ENCODE results near the gene CNTNAP5. TPM values are rescaled to one million over a fixed set of nuclear protein-coding genes. Genes with fewer than 3 reads are reported as not detected.

The CNTNAP5 gene
- total RNA-seq, 1 donor from 2014 or later, result not detected

DNA sequence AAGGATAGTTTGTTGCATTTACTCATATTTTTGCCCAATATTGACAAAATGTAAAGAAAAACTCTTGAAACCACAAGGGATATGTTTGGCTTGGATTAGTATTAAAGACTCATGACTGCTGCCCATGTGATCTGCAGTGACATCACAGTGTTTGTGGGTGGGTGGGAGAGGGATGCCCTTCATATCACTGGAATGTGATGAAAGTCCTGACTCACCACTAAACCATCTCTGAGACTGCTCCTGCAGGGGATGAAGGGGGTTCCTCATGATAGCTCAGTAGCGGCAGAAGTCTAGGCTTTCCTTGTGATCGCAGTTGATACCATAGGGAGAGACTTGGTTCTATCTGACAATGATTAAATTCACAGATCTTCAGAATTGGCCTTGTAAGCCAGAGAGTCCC, 451.2 kb downstream of the CNTNAP5 start:
- Histone ChIP-seq H2AFZ (replicated peaks) (no peak overlapping the region), H3K27me3 (no peaks in the 10 kb centered on the region), H3K79me2 (ENCODE audit: low read depth) (no peaks in the 10 kb centered on the region), H3K9ac (no peak overlapping the region), H3K9me3 (ENCODE audit: low read depth) (no peaks in the 10 kb centered on the region), H3K4me3 (no peak overlapping the region), H3K4me2 (no peak overlapping the region), H4K20me1 (ENCODE audit: low read depth) (no peaks in the 10 kb centered on the region), H3K27ac (no peak overlapping the region), H3K4me1 (no peaks in the 10 kb centered on the region), H3F3A (ENCODE audit: low read depth) (no peaks in the 10 kb centered on the region), H3K36me3 (no peaks in the 10 kb centered on the region)
- Mint-ChIP-seq H3K9me3 (no peaks in the 10 kb centered on the region), H3K27ac (no peak overlapping the region), H3K27me3 (ENCODE audit: insufficient read depth, low read depth) (no peaks in the 10 kb centered on the region), H3K4me3 (no peak overlapping the region), H3K36me3 (no peaks in the 10 kb centered on the region), H3K4me1 (peaks cover 10% of the 10 kb centered on the region)
- no peak for DNase-seq (ENCODE audit: low spot score)
- TF ChIP-seq EZH2 (IDR thresholded peaks at IDR 0.05) (no peak), EZH2phosphoT487 (IDR thresholded peaks at IDR 0.05) (no peak), CTCF (IDR thresholded peaks at IDR 0.05) (no peak)

DNA sequence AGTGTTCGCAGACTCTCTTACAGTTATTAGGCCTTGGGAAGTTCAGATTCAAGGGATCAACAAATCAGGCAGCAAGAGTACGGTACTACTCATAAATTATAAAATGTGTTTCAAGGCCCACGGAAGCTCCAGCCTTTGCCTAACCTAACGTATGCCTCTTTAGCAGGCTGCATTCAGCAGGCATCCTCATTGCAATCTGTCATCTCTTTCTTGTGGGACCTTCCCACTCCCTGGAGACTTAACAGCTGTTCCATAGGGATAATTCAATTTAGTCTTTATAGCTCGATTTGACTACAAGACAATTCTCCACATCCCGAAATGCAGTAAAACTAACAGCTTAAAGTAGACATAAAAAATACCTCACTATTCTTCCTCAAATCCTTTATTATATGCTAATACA, 453.7 kb downstream of the CNTNAP5 start:
- Histone ChIP-seq H3K4me2 (no peak overlapping the region), H3F3A (ENCODE audit: low read depth) (no peaks in the 10 kb centered on the region), H3K4me3 (no peak overlapping the region), H3K9me3 (ENCODE audit: low read depth) (no peaks in the 10 kb centered on the region), H3K27me3 (no peaks in the 10 kb centered on the region), H3K36me3 (no peaks in the 10 kb centered on the region), H2AFZ (replicated peaks) (no peak overlapping the region), H4K20me1 (ENCODE audit: low read depth) (no peaks in the 10 kb centered on the region), H3K79me2 (ENCODE audit: low read depth) (no peaks in the 10 kb centered on the region), H3K9ac (no peak overlapping the region), H3K27ac (no peak overlapping the region), H3K4me1 (peaks cover 9% of the 10 kb centered on the region)
- no peaks in the 10 kb centered on the region for H3K9me3 Mint-ChIP-seq
- no peaks in the 10 kb centered on the region for H3K36me3 Mint-ChIP-seq
- TF ChIP-seq CTCF (IDR thresholded peaks at IDR 0.05), result no peak
- no peak for TF ChIP-seq EZH2 (IDR thresholded peaks at IDR 0.05)
- TF ChIP-seq EZH2phosphoT487 (IDR thresholded peaks at IDR 0.05), result no peak
- H3K4me1 Mint-ChIP-seq, result peaks cover 22% of the 10 kb centered on the region
- no peak overlapping the region for H3K4me3 Mint-ChIP-seq
- peaks cover 1% of the 10 kb centered on the region for H3K27me3 Mint-ChIP-seq (ENCODE audit: insufficient read depth, low read depth)
- no peak overlapping the region for H3K27ac Mint-ChIP-seq
- no peak for DNase-seq (ENCODE audit: low spot score)

- H3K4me1 Mint-ChIP-seq, result peaks cover 22% of the 10 kb centered on the region
- H2AFZ ChIP-seq (replicated peaks), result no peak overlapping the region
- H3K79me2 ChIP-seq (ENCODE audit: low read depth), result no peaks in the 10 kb centered on the region
- no peak for TF ChIP-seq CTCF (IDR thresholded peaks at IDR 0.05)
- no peak for TF ChIP-seq EZH2phosphoT487 (IDR thresholded peaks at IDR 0.05)
- no peak for TF ChIP-seq EZH2 (IDR thresholded peaks at IDR 0.05)
- H3K4me3 ChIP-seq, result no peak overlapping the region
- H3K4me3 Mint-ChIP-seq, result no peak overlapping the region
- H3F3A ChIP-seq (ENCODE audit: low read depth), result no peaks in the 10 kb centered on the region
- H3K36me3 Mint-ChIP-seq, result no peaks in the 10 kb centered on the region
- no peaks in the 10 kb centered on the region for H3K9me3 Mint-ChIP-seq
- H3K9me3 ChIP-seq (ENCODE audit: low read depth), result no peaks in the 10 kb centered on the region
- H3K27me3 Mint-ChIP-seq (ENCODE audit: insufficient read depth, low read depth), result peaks cover 3% of the 10 kb centered on the region
- H3K27me3 ChIP-seq, result no peaks in the 10 kb centered on the region
- H3K4me2 ChIP-seq, result no peak overlapping the region
- H3K4me1 ChIP-seq, result peaks cover 9% of the 10 kb centered on the region
- no peak overlapping the region for H3K27ac Mint-ChIP-seq
- no peak overlapping the region for H3K27ac ChIP-seq
- H3K36me3 ChIP-seq, result no peaks in the 10 kb centered on the region
- H3K9ac ChIP-seq, result no peak overlapping the region
- no peak for DNase-seq (ENCODE audit: low spot score)
- no peaks in the 10 kb centered on the region for H4K20me1 ChIP-seq (ENCODE audit: low read depth)
These were observed 455.9 kb downstream of the CNTNAP5 start for GRCh38 chr2:124480958-124481357.
